Neuronal stem cell (in vitro differentiated cells): ENCODE measurements around the gene RETREG3.

Source experiments
- DNase-seq: peaks from one replicate; pipeline ENCODE4 v3.0.0-alpha.2; 2013; ENCODE audit warnings: low spot score
- H2AFZ ChIP-seq: one replicate; pipeline ENCODE4 v1.6.1; 2013; ENCODE audit warnings: mild to moderate bottlenecking, low read length, inconsistent platforms
- H2AK5ac ChIP-seq: 2 replicates; pipeline ENCODE4 v1.6.1; 2013; ENCODE audit warnings: low read depth, mild to moderate bottlenecking, inconsistent platforms, low read length, moderate library complexity, mixed read lengths
- H2BK120ac ChIP-seq: 2 replicates; pipeline ENCODE4 v1.6.1; 2013; ENCODE audit warnings: low read depth, mild to moderate bottlenecking, inconsistent platforms, low read length, moderate library complexity, mixed read lengths
- H2BK12ac ChIP-seq: one replicate; pipeline ENCODE4 v1.6.1; 2013; ENCODE audit warnings: low read length, inconsistent platforms
- H2BK15ac ChIP-seq: 2 replicates; pipeline ENCODE4 v1.6.1; 2013; ENCODE audit warnings: mild to moderate bottlenecking, low read length, inconsistent platforms, mixed read lengths
- H2BK5ac ChIP-seq: one replicate; pipeline ENCODE4 v1.6.1; 2013; ENCODE audit warnings: inconsistent platforms, mild to moderate bottlenecking, low read length, moderate library complexity
- H3K14ac ChIP-seq: one replicate; pipeline ENCODE4 v1.6.1; 2013; ENCODE audit warnings: low read length, inconsistent platforms
- H3K18ac ChIP-seq: 2 replicates; pipeline ENCODE4 v1.6.1; 2013; ENCODE audit warnings: low read length, inconsistent platforms
- H3K23ac ChIP-seq: 2 replicates; pipeline ENCODE4 v1.6.1; 2013; ENCODE audit warnings: low read depth, mild to moderate bottlenecking, mixed read lengths, low read length, inconsistent platforms; ENCODE audit not compliant: poor library complexity
- H3K27ac ChIP-seq: replicated peaks from 3 replicates; pipeline ENCODE4 v1.5.1; 2013; ENCODE audit warnings: low read length, inconsistent platforms
- H3K27me3 ChIP-seq, 3 experiments: 2 replicates each; pipeline ENCODE4 v1.6.1; 2013; ENCODE audit warnings: low read length in 3 of 3, mild to moderate bottlenecking in 2 of 3, inconsistent platforms in 1 of 3, low read depth in 1 of 3, mixed read lengths in 1 of 3, moderate library complexity in 1 of 3; ENCODE audit not compliant: control insufficient read depth in 3 of 3, insufficient read depth in 3 of 3
- H3K36me3 ChIP-seq, 2 donors: replicated peaks in 1 of 2; 2 replicates each; pipeline ENCODE4 v1.6.1; 2013; ENCODE audit warnings: low read length in 2 of 2; ENCODE audit not compliant: control insufficient read depth in 2 of 2, insufficient read depth in 2 of 2
- H3K4ac ChIP-seq: 2 replicates; pipeline ENCODE4 v1.6.1; 2013; ENCODE audit warnings: inconsistent platforms, mild to moderate bottlenecking, low read length, moderate library complexity
- H3K4me1 ChIP-seq, 2 donors: 1 replicate in 1 of 2; 2 replicates in 1 of 2; pipeline ENCODE4 v1.6.1; 2013; ENCODE audit warnings: low read length in 2 of 2, low read depth in 1 of 2; ENCODE audit not compliant: control insufficient read depth in 2 of 2, insufficient read depth in 1 of 2
- H3K4me2 ChIP-seq: one replicate; pipeline ENCODE4 v1.6.1; 2013; ENCODE audit warnings: mild to moderate bottlenecking, low read length, inconsistent platforms; ENCODE audit not compliant: insufficient read depth, poor library complexity, severe bottlenecking
- H3K4me3 ChIP-seq, 2 donors: 2 replicates each; pipeline ENCODE4 v1.5.1; 2013; ENCODE audit warnings: low read length in 2 of 2, mild to moderate bottlenecking in 2 of 2, inconsistent platforms in 1 of 2, moderate library complexity in 1 of 2
- H3K79me1 ChIP-seq: one replicate; pipeline ENCODE4 v1.6.1; 2013; ENCODE audit warnings: low read depth, mild to moderate bottlenecking, inconsistent platforms, low read length, moderate library complexity
- H3K9ac ChIP-seq: one replicate; pipeline ENCODE4 v1.6.1; 2013; ENCODE audit warnings: mild to moderate bottlenecking, low read depth, low read length, inconsistent platforms; ENCODE audit not compliant: poor library complexity
- H3K9me3 ChIP-seq, 2 donors: replicated peaks in 1 of 2; 2 replicates each; pipeline versions ENCODE3 to v1.6.1; 2013; ENCODE audit warnings: low read length in 2 of 2, mild to moderate bottlenecking in 2 of 2, inconsistent platforms in 1 of 2, low read depth in 1 of 2, mixed read lengths in 1 of 2, moderate library complexity in 1 of 2; ENCODE audit not compliant: control insufficient read depth in 2 of 2, insufficient read depth in 1 of 2
- H4K8ac ChIP-seq: one replicate; pipeline ENCODE4 v1.6.1; 2013; ENCODE audit warnings: low read depth, mild to moderate bottlenecking, inconsistent platforms, low read length, moderate library complexity
- H4K91ac ChIP-seq: one replicate; pipeline ENCODE4 v1.6.1; 2013; ENCODE audit warnings: low read length, low read depth, mild to moderate bottlenecking, inconsistent platforms; ENCODE audit not compliant: poor library complexity
- WGBS, 2 donors: extraction: QIAGEN DNeasy Blood & Tissue Kit; methylation state at CpG; one replicate each; pipeline ENCODE4 v1.1.7; 2013; ENCODE audit warnings: missing lambda C conversion rate in 2 of 2, mixed read lengths in 1 of 2; ENCODE audit not compliant: insufficient read length in 2 of 2, insufficient replicate concordance in 1 of 2; ENCODE audit errors: extremely low coverage in 2 of 2; 5-methylcytosine and 5-hydroxymethylcytosine counted together

Gene RETREG3

GRCh38 chr17:42581744-42582270 lies 27.4 kb downstream of the RETREG3 start:
- no peak overlapping the region for H2BK5ac ChIP-seq
- H2AK5ac ChIP-seq: no peak overlapping the region
- no peak overlapping the region for H3K4me2 ChIP-seq
- H3K27ac ChIP-seq: no peak overlapping the region
- H3K4me1 ChIP-seq: peaks cover 0 to 4% of the 10 kb centered on the region in 2 donors
- no peak overlapping the region for H2BK12ac ChIP-seq
- no peak overlapping the region for H2BK120ac ChIP-seq
- H3K4ac ChIP-seq: no peak overlapping the region
- DNase-seq: no peak
- H2BK15ac ChIP-seq: no peak overlapping the region
- no CpG with 5 or more reads among the region's 10 CpGs for WGBS, 2 donors
- H3K79me1 ChIP-seq: peaks cover 3% of the 10 kb centered on the region
- no peak overlapping the region for H2AFZ ChIP-seq
- no peak overlapping the region for H3K9ac ChIP-seq
- no peak overlapping the region for H3K18ac ChIP-seq
- no peak overlapping the region for H3K23ac ChIP-seq
- no peak overlapping the region for H3K4me3 ChIP-seq
- H3K27me3 ChIP-seq: no peaks in the 10 kb centered on the region
- peaks cover 34 to 77% of the 10 kb centered on the region in 2 donors for H3K36me3 ChIP-seq
- H3K14ac ChIP-seq: no peak overlapping the region
- H4K8ac ChIP-seq: no peak overlapping the region
- no peak overlapping the region for H4K91ac ChIP-seq
- peaks cover 0 to 1% of the 10 kb centered on the region in 2 donors for H3K9me3 ChIP-seq

GRCh38 chr17:42579794-42580551 lies 29.2 kb downstream of the RETREG3 start:
- H2BK5ac ChIP-seq: no peak overlapping the region
- H3K18ac ChIP-seq: no peak overlapping the region
- H4K91ac ChIP-seq: no peak overlapping the region
- no peak overlapping the region for H3K4me3 ChIP-seq
- peaks cover 0 to 12% of the 10 kb centered on the region in 2 donors for H3K4me1 ChIP-seq
- WGBS, 2 donors: no CpG with 5 or more reads among the region's 2 CpGs
- no peaks in the 10 kb centered on the region for H3K27me3 ChIP-seq
- no peak overlapping the region for H3K4ac ChIP-seq
- no peak overlapping the region for H2BK15ac ChIP-seq
- H3K14ac ChIP-seq: no peak overlapping the region
- H3K9ac ChIP-seq: no peak overlapping the region
- no peak for DNase-seq
- no peak overlapping the region for H3K4me2 ChIP-seq
- H3K27ac ChIP-seq: no peak overlapping the region
- peaks cover 3% of the 10 kb centered on the region for H3K79me1 ChIP-seq
- H3K23ac ChIP-seq: no peak overlapping the region
- no peak overlapping the region for H2BK12ac ChIP-seq
- H2AK5ac ChIP-seq: no peak overlapping the region
- no peak overlapping the region for H2AFZ ChIP-seq
- H3K36me3 ChIP-seq: peaks cover 24 to 77% of the 10 kb centered on the region in 2 donors
- H4K8ac ChIP-seq: no peak overlapping the region
- H3K9me3 ChIP-seq: peaks cover 0 to 1% of the 10 kb centered on the region in 2 donors
- H2BK120ac ChIP-seq: no peak overlapping the region

GRCh38 chr17:42578282-42578869 lies 30.8 kb downstream of the RETREG3 start:
- no peak overlapping the region for H4K91ac ChIP-seq
- peak overlapping the region; percentile 92 to 98 for H3K4me3 ChIP-seq
- no peaks in the 10 kb centered on the region for H3K27me3 ChIP-seq
- H2BK5ac ChIP-seq: peak overlapping the region; percentile 2
- no peak overlapping the region for H3K14ac ChIP-seq
- H3K18ac ChIP-seq: no peak overlapping the region
- H3K4me1 ChIP-seq: peaks cover 0 to 12% of the 10 kb centered on the region in 2 donors
- H2BK12ac ChIP-seq: no peak overlapping the region
- H2AK5ac ChIP-seq: no peak overlapping the region
- H2BK15ac ChIP-seq: no peak overlapping the region
- H3K79me1 ChIP-seq: peaks cover 3% of the 10 kb centered on the region
- H2AFZ ChIP-seq: peak overlapping the region; percentile 94
- no peak overlapping the region for H3K23ac ChIP-seq
- H4K8ac ChIP-seq: no peak overlapping the region
- peak; percentile 79 for DNase-seq
- H3K4ac ChIP-seq: no peak overlapping the region
- peaks cover 31 to 78% of the 10 kb centered on the region in 2 donors for H3K36me3 ChIP-seq
- peak overlapping the region; percentile 67 for H3K4me2 ChIP-seq
- H3K9ac ChIP-seq: no peak overlapping the region
- H3K9me3 ChIP-seq: peaks cover 0 to 1% of the 10 kb centered on the region in 2 donors
- WGBS, 2 donors: no CpG with 5 or more reads among the region's 20 CpGs
- H3K27ac ChIP-seq: peak overlapping the region; percentile 60
- no peak overlapping the region for H2BK120ac ChIP-seq
